K562 (cell line): ENCODE results near the gene PBX2. TPM values are rescaled to one million over a fixed set of nuclear protein-coding genes. Genes with fewer than 3 reads are reported as not detected.

Source experiments
- ATAC-seq: fragments of 200-7000 bp; cut with Tn5 transposase; 3 replicates; pipeline ENCODE4 v1.9.1; 2020; ENCODE audit warnings: moderate library complexity
- BruUV-seq: library from RNA; stranded (reverse); fragments of 400-500 nt; replicated peaks from 2 replicates; lab custom pipeline; 2021; lab: Mats Ljungman, UMichigan
- CTCF ChIA-PET: fragments of 300-600 bp; formaldehyde crosslinking; extraction: SDS; loops from one replicate; lab custom pipeline; 2021; ENCODE audit warnings: low intra/inter-chr PET ratio; lab: Yijun Ruan, JAX
- POLR2A ChIA-PET: fragments of 300-600, 350-650 bp; sonication (Branson Sonifier 250); formaldehyde crosslinking; extraction: SDS; loops from one replicate; lab custom pipeline; 2021; ENCODE audit warnings: antibody characterized with exemption, inconsistent platforms; lab: Yijun Ruan, JAX
- DNase-seq, 4 experiments: peaks; one replicate each; pipeline versions ENCODE4 v3.0.0 to v3.0.0-alpha.2; 2011 to 2018; ENCODE audit warnings: low spot score in 3 of 4, mixed read lengths in 3 of 4; ENCODE audit errors: extremely low read depth in 1 of 4
- FAIRE-seq: peaks from 2 replicates; lab custom pipeline; 2011; peaks lifted over from hg19 to GRCh38; lab: Jason Lieb, UNC
- H2AFZ ChIP-seq: 2 replicates; pipeline ENCODE4 v1.6.0; 2011; ENCODE audit warnings: low read depth, low read length, control low read depth, inconsistent platforms
- H3K27ac ChIP-seq: fragments of 200-600 bp; 3 replicates; pipeline ENCODE4 v1.8.0; 2011; ENCODE audit warnings: low read depth, mild to moderate bottlenecking, control low read depth, inconsistent platforms, low read length, moderate library complexity, mixed read lengths; ENCODE audit errors: extremely low read depth
- H3K27me3 ChIP-seq, 2 experiments: fragments of 300-600 bp in 1 of 2; 2 replicates in 1 of 2; 3 replicates in 1 of 2; pipeline versions ENCODE4 v1.6.0 to v1.8.0; 2011; ENCODE audit warnings: inconsistent platforms in 2 of 2, low read length in 2 of 2, mild to moderate bottlenecking in 1 of 2, mixed read lengths in 1 of 2, moderate library complexity in 1 of 2; ENCODE audit not compliant: control insufficient read depth in 2 of 2, insufficient read depth in 2 of 2
- H3K36me3 ChIP-seq: fragments of 300-600 bp; 3 replicates; pipeline ENCODE4 v1.8.0; 2011; ENCODE audit warnings: mild to moderate bottlenecking, low read length, inconsistent platforms; ENCODE audit not compliant: control insufficient read depth, insufficient read depth
- H3K4me1 ChIP-seq, 2 experiments: fragments of 200-600 bp in 1 of 2; replicated peaks in 1 of 2; 2 replicates in 1 of 2; 3 replicates in 1 of 2; pipeline versions ENCODE4 v1.5.1 to v1.8.0; 2011; ENCODE audit warnings: inconsistent platforms in 2 of 2, low read length in 2 of 2, mild to moderate bottlenecking in 1 of 2, mixed read lengths in 1 of 2, moderate library complexity in 1 of 2; ENCODE audit not compliant: control insufficient read depth in 2 of 2, insufficient read depth in 2 of 2
- H3K4me2 ChIP-seq: 2 replicates; pipeline ENCODE4 v1.6.1; 2011; ENCODE audit warnings: low read length, control low read depth, inconsistent platforms, mixed read lengths; ENCODE audit not compliant: insufficient read depth
- H3K4me3 ChIP-seq: fragments of 200-600 bp; sonication (generic), shearing (Covaris generic); 2 replicates; pipeline ENCODE4 v1.5.1; 2016; ENCODE audit warnings: control low read depth, inconsistent platforms
- H3K79me2 ChIP-seq: fragments of 200-600 bp; 3 replicates; pipeline ENCODE4 v1.8.0; 2011; ENCODE audit warnings: low read length, inconsistent platforms; ENCODE audit not compliant: control insufficient read depth, insufficient read depth
- H3K9ac ChIP-seq, 2 experiments: 2 replicates each; pipeline versions ENCODE4 v1.6.0 to v1.6.1; 2011; ENCODE audit warnings: low read depth in 2 of 2, low read length in 2 of 2, control low read depth in 1 of 2, inconsistent platforms in 1 of 2, mild to moderate bottlenecking in 1 of 2, mixed read lengths in 1 of 2; ENCODE audit not compliant: insufficient read depth in 1 of 2
- H3K9me1 ChIP-seq: one replicate; pipeline ENCODE4 v1.6.0; 2011; ENCODE audit warnings: inconsistent platforms, mild to moderate bottlenecking, low read length, moderate library complexity; ENCODE audit not compliant: control insufficient read depth, insufficient read depth
- H3K9me3 ChIP-seq: replicated peaks from 2 replicates; pipeline ENCODE4 v1.5.1; 2011; ENCODE audit warnings: low read depth, low read length, inconsistent platforms; ENCODE audit not compliant: control insufficient read depth, insufficient read depth
- H4K20me1 ChIP-seq: replicated peaks from 2 replicates; pipeline ENCODE4 v1.6.1; 2011; ENCODE audit warnings: low read length, inconsistent platforms, mixed read lengths; ENCODE audit not compliant: control insufficient read depth, insufficient read depth
- E2F3 ChIP-seq: fragments of 250-450 bp; sonication (Bioruptor Pico); IDR thresholded peaks from 2 replicates; pipeline ENCODE4 v1.4.0; 2020; ENCODE audit warnings: mild to moderate bottlenecking
- GABPB1 ChIP-seq: sonication (generic); formaldehyde crosslinking; IDR thresholded peaks from 2 replicates; pipeline ENCODE4 v1.8.0; 2022; ENCODE audit warnings: mild to moderate bottlenecking, missing genetic modification reagents
- MTA2 ChIP-seq: fragments of 450-650 bp; IDR thresholded peaks from 2 replicates; pipeline ENCODE4 v1.6.1; 2016; ENCODE audit warnings: low read depth
- NCOA6 ChIP-seq: fragments of 450-650 bp; IDR thresholded peaks from 2 replicates; pipeline ENCODE4 v1.6.1; 2017; ENCODE audit warnings: mild to moderate bottlenecking
- NR2F6 ChIP-seq: fragments of 450-650 bp; formaldehyde crosslinking; IDR thresholded peaks from 2 replicates; pipeline ENCODE4 v1.4.0; 2020; ENCODE audit warnings: mild to moderate bottlenecking
- SMARCA4 ChIP-seq: fragments of 450-650 bp; IDR thresholded peaks from 2 replicates; pipeline ENCODE4 v1.6.1; 2016
- SRSF1 ChIP-seq: fragments of 200-400 bp; formaldehyde crosslinking; IDR thresholded peaks from 2 replicates; pipeline ENCODE4 v1.6.1; 2017; ENCODE audit warnings: mild to moderate bottlenecking, low read depth, low read length, moderate library complexity
- XRCC5 ChIP-seq: fragments of 200-400 bp; formaldehyde crosslinking; IDR thresholded peaks from 2 replicates; pipeline ENCODE4 v1.6.1; 2017; ENCODE audit warnings: low read depth, mild to moderate bottlenecking, low read length
- ZBTB26 ChIP-seq: fragments of 450-650 bp; formaldehyde crosslinking; IDR thresholded peaks from 2 replicates; pipeline ENCODE4 v1.4.0; 2022; ENCODE audit warnings: missing genetic modification characterization
- ZNF23 ChIP-seq: fragments of 250-450 bp; sonication (Bioruptor Pico); IDR thresholded peaks from 2 replicates; pipeline ENCODE4 v1.4.0; 2020; ENCODE audit warnings: mild to moderate bottlenecking
- ZNF512 ChIP-seq: IDR thresholded peaks from 2 replicates; pipeline ENCODE4 v1.6.1; 2016; ENCODE audit warnings: missing genetic modification characterization, missing compliant biosample characterization
- ZNF589 ChIP-seq: fragments of 200-800 bp; sonication (Bioruptor generic); IDR thresholded peaks from 2 replicates; pipeline ENCODE4 v1.6.1; 2016; ENCODE audit warnings: low read depth, missing genetic modification characterization, missing compliant biosample characterization
- WGBS: fragments of 100-300 bp; shearing (Covaris generic); methylation state at CpG from one replicate; pipeline ENCODE4 v1.1.6; 2016; ENCODE audit warnings: low coverage, mixed read lengths; ENCODE audit not compliant: insufficient coverage; ENCODE audit errors: missing lambda C conversion rate; 5-methylcytosine and 5-hydroxymethylcytosine counted together
- in situ Hi-C: fragments of 300-500 bp; cut with MboI; formaldehyde crosslinking; loops from 4 replicates; pipeline ENCODE4 v1.15.0; 2018; ENCODE audit warnings: inconsistent platforms, mixed read lengths
- intact Hi-C: fragments of 100-400 bp; cut with micrococcal nuclease; formaldehyde crosslinking; loops from 2 replicates; pipeline ENCODE4 v1.14.2; 2022
- polyA plus RNA-seq, 8 experiments: library from polyadenylated mRNA; depleted of rRNA in 4 of 8; stranded (reverse) in 5 of 8; unstranded in 3 of 8; fragments of >200 nt; fragmentation: Nextera tagmentation in 2 of 8; fragmentation: Illumina TruSeq in 1 of 8; extraction: Ambion mirVana in 2 of 8; extraction: Trizol in 1 of 8; gene quantifications; 2 replicates each; pipeline versions ENCODE4 v1.2.1 to v1.2.3, GENCODE V29; 2011 to 2014; ENCODE audit warnings: inconsistent platforms in 1 of 8, missing spikeins in 1 of 8
- total RNA-seq, 7 experiments: library from RNA; depleted of rRNA in 6 of 7; stranded (reverse); fragments of >200 nt in 6 of 7; fragmentation: Illumina TruSeq in 2 of 7; extraction: Trizol in 2 of 7; gene quantifications; 2 replicates each; pipeline versions ENCODE4 v1.2.1 to v1.2.3, GENCODE V29; 2011 to 2021; ENCODE audit warnings: low replicate concordance in 1 of 7
- TF ChIP-seq, protein P1 (sequence below), 2 experiments: fragments of 450-650 bp; IDR thresholded peaks; 2 replicates each; pipeline ENCODE4 v1.6.1; 2018; ENCODE audit warnings: mild to moderate bottlenecking in 2 of 2, low read depth in 1 of 2; ENCODE audit not compliant: partially characterized antibody in 2 of 2
- TF ChIP-seq, protein P2 (sequence below): fragments of 450-650 bp; formaldehyde crosslinking; conservative IDR thresholded peaks from 2 replicates; pipeline ENCODE4 v1.4.0; 2022; ENCODE audit warnings: mild to moderate bottlenecking, missing genetic modification characterization

PBX2 gene
- total and polyA plus RNA-seq, 9 of the 15 experiments (the other 6 are each of a cell fraction or from before 2014, with no cell fraction given) = 1.9 to 134 (median 62.5) TPM

DNA sequence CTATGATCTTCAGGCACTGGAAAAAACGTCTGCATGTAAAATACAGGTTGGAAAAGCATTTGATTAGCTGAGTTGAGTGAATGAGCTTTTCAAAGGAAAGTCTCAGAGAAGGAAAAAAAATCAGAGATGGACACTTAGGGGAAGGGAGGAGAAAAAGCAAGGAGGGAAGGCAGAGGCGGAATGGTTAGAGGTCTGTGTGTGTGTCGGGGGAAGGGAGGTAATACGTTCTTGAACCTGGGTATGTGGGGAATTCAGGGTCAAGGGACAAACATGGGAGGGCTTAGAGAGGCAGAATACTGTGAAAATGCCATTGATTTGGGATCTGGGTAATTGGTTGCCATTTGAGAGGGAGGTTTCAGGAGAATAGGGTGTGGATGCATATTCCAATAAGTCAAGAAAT, 43.3 kb downstream of the PBX2 start:
- no peak overlapping the region for H3K27ac ChIP-seq
- FAIRE-seq = peak; percentile 79
- ChIA-PET POLR2A (interaction anchor here (0.9 to 1.6 kb wide), 2 partner anchors 15 to 30 kb away, joined by 3 to 4 read pairs; no protein-coding TSS in a partner anchor), CTCF (no interaction called here)
- H3K27me3 ChIP-seq = no peaks in the 10 kb centered on the region
- intact Hi-C loops = no loop called here
- in situ Hi-C loops = no loop called here
- H3K4me1 ChIP-seq = peaks cover 9 to 23% of the 10 kb centered on the region in 2 experiments
- no peaks in the 10 kb centered on the region for H3K79me2 ChIP-seq
- no peak overlapping the region for H3K4me2 ChIP-seq
- H2AFZ ChIP-seq = no peak overlapping the region
- no peak overlapping the region for H3K4me3 ChIP-seq
- no peaks in the 10 kb centered on the region for H3K9me3 ChIP-seq
- H3K9me1 ChIP-seq = no peaks in the 10 kb centered on the region
- H3K36me3 ChIP-seq = no peaks in the 10 kb centered on the region
- no peak for ATAC-seq
- 15% methylated on average over 4 of the region's 4 CpGs for WGBS
- H3K9ac ChIP-seq = no peak overlapping the region
- no TSS peak for BruUV-seq
- DNase-seq = no peak
- no peaks in the 10 kb centered on the region for H4K20me1 ChIP-seq
- no peak for TF ChIP-seq XRCC5
- no peak for TF ChIP-seq ZNF589 (CRISPR knock-in tag)
- TF ChIP-seq SRSF1 = no peak
- TF ChIP-seq, protein P1, sequence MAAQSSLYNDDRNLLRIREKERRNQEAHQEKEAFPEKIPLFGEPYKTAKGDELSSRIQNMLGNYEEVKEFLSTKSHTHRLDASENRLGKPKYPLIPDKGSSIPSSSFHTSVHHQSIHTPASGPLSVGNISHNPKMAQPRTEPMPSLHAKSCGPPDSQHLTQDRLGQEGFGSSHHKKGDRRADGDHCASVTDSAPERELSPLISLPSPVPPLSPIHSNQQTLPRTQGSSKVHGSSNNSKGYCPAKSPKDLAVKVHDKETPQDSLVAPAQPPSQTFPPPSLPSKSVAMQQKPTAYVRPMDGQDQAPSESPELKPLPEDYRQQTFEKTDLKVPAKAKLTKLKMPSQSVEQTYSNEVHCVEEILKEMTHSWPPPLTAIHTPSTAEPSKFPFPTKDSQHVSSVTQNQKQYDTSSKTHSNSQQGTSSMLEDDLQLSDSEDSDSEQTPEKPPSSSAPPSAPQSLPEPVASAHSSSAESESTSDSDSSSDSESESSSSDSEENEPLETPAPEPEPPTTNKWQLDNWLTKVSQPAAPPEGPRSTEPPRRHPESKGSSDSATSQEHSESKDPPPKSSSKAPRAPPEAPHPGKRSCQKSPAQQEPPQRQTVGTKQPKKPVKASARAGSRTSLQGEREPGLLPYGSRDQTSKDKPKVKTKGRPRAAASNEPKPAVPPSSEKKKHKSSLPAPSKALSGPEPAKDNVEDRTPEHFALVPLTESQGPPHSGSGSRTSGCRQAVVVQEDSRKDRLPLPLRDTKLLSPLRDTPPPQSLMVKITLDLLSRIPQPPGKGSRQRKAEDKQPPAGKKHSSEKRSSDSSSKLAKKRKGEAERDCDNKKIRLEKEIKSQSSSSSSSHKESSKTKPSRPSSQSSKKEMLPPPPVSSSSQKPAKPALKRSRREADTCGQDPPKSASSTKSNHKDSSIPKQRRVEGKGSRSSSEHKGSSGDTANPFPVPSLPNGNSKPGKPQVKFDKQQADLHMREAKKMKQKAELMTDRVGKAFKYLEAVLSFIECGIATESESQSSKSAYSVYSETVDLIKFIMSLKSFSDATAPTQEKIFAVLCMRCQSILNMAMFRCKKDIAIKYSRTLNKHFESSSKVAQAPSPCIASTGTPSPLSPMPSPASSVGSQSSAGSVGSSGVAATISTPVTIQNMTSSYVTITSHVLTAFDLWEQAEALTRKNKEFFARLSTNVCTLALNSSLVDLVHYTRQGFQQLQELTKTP (IDR thresholded peaks at IDR 0.05; ENCODE audit: low read depth in 1 of 2, partially characterized antibody in 2 of 2) = peak in 1 of 2 experiments; percentile 8
- 0 out of 2 replicates have a peak, but pooled peaks have one; percentile 11 for TF ChIP-seq ZBTB26 (CRISPR knock-in tag)
- no peak for TF ChIP-seq NR2F6 (CRISPR knock-in tag)
- no peak for TF ChIP-seq GABPB1 (CRISPR knock-in tag)
- TF ChIP-seq ZNF23 (CRISPR knock-in tag) = no peak
- TF ChIP-seq ZNF512 (tag) = 0 out of 2 replicates have a peak, but pooled peaks have one; percentile 13
- TF ChIP-seq SMARCA4 = 0 out of 2 replicates have a peak, but pooled peaks have one; percentile 5
- TF ChIP-seq E2F3 = no peak
- TF ChIP-seq MTA2 = no peak
- TF ChIP-seq NCOA6 = no peak
- TF ChIP-seq, protein P2, sequence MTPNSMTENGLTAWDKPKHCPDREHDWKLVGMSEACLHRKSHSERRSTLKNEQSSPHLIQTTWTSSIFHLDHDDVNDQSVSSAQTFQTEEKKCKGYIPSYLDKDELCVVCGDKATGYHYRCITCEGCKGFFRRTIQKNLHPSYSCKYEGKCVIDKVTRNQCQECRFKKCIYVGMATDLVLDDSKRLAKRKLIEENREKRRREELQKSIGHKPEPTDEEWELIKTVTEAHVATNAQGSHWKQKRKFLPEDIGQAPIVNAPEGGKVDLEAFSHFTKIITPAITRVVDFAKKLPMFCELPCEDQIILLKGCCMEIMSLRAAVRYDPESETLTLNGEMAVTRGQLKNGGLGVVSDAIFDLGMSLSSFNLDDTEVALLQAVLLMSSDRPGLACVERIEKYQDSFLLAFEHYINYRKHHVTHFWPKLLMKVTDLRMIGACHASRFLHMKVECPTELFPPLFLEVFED (CRISPR knock-in tag) = peak; percentile 24; the same call in 1 of the 2 replicates
